Hematopoietic multipotent progenitor cell treated with erythropoietin and hydrocortisone succinate and interleukin-3 and kit ligand, for 8 days (in vitro differentiated cells): ENCODE measurements around the gene OSM.

Experiments
- DNase-seq: peaks from one replicate; pipeline ENCODE4 v3.0.0-alpha.2; 2015

Gene OSM

DNA sequence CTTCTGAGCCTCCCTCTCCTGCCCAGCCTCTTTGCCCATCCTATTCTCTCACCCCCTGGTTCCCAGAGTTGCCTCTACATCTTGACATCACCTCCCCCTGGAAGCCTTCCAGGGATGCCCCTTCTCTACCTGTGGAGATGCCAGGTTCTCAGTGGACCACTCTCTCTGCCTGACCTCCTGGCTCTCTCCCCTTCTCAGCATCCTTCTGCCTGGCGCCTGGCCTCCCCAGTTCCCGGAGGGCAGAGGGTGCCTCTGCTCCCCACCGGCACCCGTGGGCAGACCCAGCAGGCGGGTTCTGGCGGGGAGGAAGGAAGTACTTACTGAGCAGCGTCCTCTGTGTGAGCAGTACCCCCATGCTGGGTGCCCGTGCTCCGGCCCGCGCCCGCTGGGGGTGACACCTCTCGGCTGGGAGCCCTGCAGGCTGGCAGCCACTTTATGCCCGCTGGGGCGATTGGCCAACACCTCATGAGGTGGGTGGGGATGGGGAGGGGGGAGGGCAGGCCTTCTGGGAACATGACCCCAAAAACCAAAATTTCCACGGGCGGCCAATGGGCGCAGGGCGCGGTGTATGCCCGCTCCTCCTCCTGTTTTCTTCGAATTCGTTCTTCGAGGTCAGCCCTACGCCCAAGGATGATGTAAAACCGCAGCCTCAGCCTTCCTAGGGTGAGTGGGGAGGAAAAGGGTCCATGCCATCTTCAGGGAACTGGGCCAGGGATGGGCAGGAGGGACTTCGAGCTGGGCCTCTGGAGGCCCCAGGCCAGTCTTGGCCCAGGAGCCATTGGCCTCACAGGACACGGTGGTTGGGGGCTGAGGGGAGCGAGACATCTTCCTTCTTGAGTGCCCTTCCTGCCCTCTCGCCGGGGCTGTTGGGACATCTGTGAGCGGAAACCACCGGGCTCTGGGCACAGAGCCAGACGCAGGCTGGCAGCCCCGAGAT lies at the start of gene OSM:
Gene OSM (minus strand): TSS at position 407 of the 937 bp plus-strand sequence. CDS start 52 bp downstream, at position 355.
- DNase-seq = peak; percentile 96

DNA sequence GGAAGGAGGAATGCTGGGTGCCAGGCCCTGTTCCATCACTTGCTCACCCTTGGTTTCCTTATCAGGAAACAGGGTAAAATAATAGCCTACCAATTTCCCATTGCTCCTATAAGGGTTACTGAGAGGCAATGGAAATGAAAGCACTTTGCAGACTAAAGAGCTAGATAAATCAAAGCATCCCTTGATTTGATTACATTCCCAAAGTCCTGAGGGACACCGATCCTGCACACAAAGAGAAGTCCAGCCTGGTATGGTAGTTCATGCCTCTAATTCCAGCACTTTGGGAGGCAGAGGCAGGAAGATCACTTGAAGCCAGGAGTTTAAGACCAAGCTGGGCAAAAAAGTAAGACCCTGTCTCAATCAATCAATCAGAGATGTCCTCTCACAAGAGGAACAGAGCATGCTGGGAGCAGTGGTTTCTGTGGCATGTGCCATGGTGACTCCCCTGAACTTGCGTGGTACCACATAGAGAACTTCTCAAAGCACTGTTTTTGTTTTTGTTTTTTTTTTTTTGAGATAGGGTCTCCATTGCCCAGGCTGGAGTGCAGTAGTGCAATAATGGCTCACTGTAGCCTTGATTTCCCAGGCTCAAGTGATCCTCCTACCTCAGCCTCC lies 49.4 kb upstream of the OSM start:
- no peak for DNase-seq

- no peak for DNase-seq
These were observed 48.3 kb upstream of the OSM start for GRCh38 chr22:30314915-30315314.

DNA sequence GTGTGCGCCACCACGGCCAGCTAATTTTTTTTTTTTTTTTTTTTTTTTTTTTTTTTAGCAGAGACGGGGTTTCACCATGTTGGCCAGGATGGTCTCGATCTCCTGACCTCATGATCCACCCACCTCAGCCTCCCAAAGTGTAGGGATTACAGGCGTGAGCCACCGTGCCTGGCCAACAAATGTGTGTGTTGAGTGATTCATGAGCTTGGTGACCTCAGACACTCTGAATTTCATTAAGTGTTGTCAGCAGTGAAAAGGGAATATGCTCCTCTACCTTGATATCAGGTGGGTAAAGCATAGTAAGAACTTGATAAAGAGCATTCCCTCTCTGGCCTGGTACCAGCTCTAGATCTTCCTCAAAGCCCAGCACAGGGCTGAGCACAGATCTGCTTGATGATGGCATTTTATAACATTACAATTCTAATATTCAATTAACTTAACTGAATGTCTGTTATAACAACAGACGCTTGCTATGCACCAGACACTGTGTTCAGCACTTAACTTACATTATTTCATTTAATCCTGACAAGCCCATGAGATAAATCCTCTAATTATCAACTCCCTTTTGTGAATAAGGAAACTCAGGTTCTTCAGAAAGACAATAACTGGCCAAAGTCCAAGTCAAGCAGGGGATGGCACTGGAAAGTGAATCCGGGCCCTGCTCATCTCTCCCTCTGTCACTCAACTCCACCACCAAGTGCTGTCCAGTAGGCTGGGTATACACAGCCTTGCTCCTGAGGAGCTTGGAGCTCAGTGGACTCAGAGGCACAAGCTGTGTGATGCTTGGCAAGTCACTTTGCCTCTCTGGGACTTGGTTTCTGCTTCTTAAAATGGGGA lies 47.1 kb upstream of the OSM start:
- DNase-seq = no peak

DNA sequence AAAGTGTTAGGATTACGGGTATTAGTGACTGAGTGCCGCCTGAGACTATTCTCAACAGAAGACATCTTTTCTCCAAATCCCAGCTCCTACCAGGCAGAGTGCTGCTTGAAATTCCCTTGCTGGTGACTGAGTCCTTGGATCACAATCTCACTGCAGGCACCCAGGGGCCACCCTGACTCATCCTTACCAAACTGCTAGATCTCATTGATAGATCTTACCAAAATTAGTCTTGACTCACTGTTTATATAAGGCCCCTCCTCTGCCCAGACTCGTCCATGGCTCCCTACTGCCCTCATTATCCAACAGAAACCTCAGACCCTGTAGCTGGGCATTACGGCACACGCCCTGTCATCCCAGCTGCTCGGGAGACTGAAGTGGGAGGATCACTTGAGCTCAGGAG lies 45.4 kb upstream of the OSM start:
- DNase-seq = peak; percentile 34

DNA sequence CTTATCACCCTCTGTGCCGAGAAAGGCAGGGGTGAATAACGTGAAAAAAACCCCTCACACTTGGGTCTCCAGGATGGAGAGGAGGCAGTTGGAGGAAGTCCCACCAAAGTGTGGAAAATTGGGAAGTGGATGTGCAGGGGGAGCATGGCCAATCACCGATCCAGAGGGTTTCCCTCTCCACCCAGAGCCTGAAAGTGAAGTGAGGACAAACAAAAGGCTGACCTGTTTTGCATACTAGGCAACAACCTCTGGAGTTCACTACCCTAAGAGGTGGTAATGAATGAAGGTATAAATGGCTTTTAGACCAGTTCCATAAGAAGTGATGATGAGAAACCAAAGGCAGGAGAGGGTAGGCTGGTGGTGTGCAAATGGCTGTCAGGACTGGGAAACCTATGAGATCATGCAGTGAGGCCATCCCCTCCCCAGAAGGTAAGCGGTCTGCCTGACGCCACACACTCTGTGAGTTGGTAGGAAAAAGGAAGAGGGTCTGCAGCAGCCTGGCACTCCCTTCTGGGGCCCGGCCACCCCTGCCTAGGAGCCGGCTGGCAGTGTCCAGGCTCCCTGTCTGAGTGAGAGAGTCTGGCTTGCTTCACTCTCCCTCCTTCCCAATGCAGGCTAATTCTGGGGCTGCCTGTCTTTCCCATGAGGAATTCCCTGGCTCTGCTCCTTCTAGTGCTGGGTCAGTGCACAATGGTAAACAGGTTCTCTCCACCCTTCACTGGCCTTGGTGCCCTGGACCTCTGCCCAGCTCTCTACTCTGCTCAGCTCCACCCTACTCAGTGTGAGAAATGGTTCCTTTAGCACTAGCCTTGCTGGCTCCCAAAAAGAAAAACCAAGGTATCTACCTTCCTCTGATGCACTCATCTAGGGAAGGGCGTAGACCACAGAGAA lies 44.5 kb upstream of the OSM start:
- no peak for DNase-seq

DNA sequence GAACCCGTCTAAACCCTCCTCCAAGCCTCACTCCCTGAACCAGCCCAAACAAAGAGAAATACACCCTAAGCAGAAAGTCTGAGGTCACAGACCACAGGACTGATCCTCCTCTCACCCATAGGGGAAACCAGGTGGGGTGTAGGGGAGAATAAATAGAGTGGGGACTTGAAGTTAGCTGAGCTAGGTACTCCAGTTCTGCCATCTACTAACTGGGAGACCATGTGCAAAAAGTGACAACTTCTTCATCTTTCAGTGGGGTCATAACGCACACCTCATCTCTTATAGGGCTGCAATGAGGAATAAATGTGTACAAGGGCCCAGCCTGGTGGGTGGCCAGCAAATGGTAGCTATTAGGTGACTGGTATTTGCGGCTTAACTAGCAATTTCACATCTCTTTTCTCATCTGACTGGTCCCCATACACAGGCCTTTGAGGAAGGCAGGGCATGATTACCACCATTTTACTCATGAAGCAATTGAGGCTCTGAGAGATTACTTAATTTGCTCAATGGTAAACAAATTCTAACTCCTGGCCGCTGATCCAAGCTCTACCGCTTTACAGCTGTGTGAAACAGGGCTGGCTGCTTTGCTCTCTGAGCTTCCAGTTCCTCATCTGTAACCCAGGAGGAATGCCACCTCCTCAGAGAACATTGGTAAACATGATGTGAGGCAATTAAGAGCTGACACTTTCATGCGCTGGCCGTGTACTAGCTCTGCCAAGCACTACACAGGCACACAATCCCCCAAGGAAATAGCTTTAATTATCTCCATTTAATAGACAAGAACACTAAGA lies 43.5 kb upstream of the OSM start:
- DNase-seq = peak; percentile 44

GRCh38 chr22:30308518-30309230 lies 42.0 kb upstream of the OSM start:
- DNase-seq = no peak

- no peak for DNase-seq
These were observed 41.4 kb upstream of the OSM start for GRCh38 chr22:30308093-30308492.

DNA sequence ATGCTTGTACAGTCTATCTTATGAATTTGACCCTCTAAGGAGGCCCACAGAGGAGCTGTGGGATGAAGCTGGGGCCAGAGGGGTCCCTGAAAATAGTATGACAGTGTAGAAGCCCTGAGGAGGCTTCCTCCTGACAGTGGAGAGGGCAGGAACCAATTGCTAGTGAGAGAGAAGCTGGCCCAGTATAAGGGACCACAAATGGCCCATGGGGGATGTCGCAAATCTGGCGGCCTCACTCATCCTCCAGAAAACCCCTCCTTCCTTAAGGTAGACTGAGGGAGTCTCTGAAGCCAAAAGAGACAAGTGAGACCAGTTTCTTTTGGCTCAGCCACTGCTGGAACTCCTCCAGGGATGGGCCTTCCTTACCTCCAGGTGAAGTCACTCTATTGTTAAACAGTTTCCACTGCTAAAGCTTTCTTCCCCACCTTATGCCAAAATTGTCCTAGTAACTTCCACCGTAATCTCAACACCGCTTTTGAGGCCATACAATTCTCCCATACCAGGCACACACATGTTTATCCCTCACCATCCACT lies 40.5 kb upstream of the OSM start:
- no peak for DNase-seq

DNA sequence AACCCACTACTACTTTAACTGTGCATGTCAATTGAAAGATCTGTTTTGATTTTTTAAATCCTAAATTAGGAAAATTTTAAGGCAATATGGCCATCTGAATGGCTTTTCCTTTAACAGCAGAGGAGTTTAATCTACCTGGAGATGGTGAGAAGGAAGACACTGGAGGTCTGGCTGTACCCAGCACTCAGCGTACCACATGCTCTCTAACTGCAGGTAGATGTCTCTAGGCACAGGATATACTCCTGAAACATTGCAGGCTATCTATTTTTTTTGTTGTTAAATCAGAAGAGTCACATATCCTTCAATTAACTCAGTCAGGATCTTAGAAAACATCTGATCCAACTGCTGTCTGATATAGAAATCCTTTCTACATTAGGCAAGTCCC lies 40.0 kb upstream of the OSM start:
- no peak for DNase-seq

DNA sequence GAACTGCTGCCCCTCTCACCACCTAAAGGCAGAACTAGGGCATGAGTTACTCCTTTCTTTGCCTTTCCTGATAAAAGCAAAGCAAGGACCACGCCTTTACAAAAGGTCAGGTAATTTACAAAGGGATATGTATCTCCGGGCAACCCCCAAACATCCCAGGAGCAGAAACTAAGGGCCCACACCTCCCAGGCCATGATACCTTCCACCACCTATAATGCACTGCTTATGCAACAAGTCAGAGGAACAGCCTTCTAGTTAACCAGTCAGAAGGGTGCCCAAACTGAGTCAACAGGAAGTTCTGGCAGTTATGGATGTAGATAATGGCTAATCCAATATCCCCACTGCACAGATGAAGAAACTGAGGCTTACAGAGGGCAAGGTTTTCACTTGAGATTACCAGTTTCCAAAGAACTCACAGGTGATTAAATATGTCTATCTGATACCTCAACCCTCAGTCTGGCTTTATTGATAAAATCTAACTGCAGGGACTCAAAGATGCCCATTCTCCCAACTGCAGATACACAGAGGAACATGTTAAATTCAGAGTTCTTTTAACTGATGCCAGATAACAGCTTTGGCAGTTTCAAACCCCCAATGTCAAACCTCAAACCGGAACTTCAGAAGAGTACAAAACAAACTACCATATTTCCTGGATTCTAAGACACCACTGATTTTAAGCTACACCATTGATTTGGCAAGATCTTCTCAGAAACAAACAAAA lies 39.4 kb upstream of the OSM start:
- peak; percentile 91 for DNase-seq

DNA sequence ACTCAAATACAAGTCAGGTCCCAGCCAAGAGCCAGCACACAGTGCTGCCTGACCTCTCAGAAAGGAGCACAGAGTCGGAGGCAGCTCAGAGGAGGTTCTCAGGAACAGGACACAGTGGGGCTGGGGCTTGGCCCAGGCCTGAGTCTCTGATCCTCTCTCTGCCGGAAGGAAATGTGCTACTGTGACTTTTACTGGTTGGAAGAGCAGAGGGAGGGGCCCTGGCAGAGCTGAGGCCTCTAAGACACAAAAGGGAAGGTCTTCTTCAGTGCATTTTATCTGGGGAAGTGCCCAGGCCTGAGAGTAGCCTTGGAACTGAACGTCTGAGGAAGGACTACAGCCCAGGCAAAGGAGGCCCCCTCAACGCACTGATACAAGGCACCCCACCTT lies 38.9 kb upstream of the OSM start:
- peak; percentile 87 for DNase-seq

DNA sequence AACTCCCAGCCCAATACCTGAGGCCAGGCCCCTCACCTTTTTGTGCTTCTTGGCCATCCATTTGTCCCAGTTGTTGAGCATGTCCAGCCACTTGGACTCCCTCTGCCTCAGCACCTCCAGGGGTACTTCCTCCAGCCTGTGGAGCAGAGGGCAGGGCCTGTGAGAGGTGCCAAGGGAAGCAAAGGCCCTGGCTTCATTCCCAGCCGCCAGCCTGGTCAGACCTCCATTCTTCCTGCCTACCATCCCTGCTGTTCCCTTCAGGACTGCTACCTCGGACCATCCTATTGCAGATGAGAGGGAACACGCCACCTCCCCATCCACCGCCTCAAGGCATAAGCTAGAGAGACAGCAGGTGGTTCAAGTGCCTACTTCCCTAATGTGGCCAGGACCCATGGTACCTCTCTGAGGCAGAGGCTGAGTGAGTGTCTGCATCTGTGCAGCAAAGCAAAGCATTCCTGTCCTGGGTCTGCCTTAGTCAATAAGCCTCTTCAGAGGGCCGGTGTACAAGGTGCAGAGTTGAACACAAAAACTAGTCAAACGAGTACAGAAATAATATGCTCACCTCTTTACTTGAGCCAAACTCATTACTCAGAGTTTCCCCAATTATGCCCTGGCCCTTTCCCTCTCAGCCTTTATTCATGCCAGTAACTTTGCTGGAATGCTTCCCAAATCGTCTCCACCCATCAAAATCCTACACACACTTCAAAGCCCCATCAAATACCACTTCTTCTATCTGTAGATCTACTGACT lies 38.0 kb upstream of the OSM start:
- no peak for DNase-seq

DNA sequence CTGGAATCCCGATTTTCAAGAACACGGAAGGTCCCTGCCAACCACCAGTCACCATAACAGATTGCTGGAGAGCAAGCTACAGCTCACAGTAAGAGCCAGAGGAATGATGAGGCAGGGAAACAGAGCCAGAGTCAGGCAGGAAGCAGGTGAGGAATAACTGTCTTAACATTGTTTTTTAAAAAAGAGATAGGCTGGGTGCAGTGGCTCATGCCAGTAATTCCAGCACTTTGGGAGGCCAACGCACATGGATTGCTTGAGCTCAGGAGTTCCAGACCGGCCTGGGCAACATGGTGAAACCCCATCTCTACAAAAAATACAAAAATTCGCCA lies 36.1 kb upstream of the OSM start:
- DNase-seq = no peak

- DNase-seq = peak; percentile 52
These were observed 35.6 kb upstream of the OSM start for GRCh38 chr22:30301995-30302809.

GRCh38 chr22:30299322-30299721 lies 32.7 kb upstream of the OSM start:
- no peak for DNase-seq

GRCh38 chr22:30297991-30298701 lies 31.5 kb upstream of the OSM start:
- no peak for DNase-seq
